Vagina (tissue), 2 donors: ENCODE measurements around the gene GNB1L. TPM values are rescaled to one million over a fixed set of nuclear protein-coding genes. Genes with fewer than 3 reads are reported as not detected.

ENCODE experiments used
- DNase-seq, 2 donors: peaks; one replicate each; pipeline ENCODE4 v3.0.0-alpha.2; 2017; ENCODE audit errors: extremely low spot score in 2 of 2
- H3K27ac ChIP-seq: fragments of 200-600 bp; sonication (generic); one replicate; pipeline ENCODE4 v1.5.1; 2019
- H3K27me3 ChIP-seq: fragments of 200-600 bp; sonication (generic); one replicate; pipeline ENCODE4 v1.5.1; 2019
- H3K36me3 ChIP-seq, 2 donors: fragments of 200-600 bp; sonication (generic); one replicate each; pipeline ENCODE4 v1.5.1; 2017 to 2019
- H3K4me1 ChIP-seq: fragments of 200-600 bp; sonication (generic); one replicate; pipeline ENCODE4 v1.5.1; 2019
- H3K4me3 ChIP-seq, 2 donors: fragments of 200-600 bp; sonication (generic); 1 replicate in 1 of 2; 2 replicates in 1 of 2; pipeline ENCODE4 v1.5.1; 2016 to 2019
- H3K9me3 ChIP-seq: fragments of 200-600 bp; sonication (generic); one replicate; pipeline ENCODE4 v1.5.1; 2019
- CTCF ChIP-seq, 3 experiments: fragments of 450-650 bp in 2 of 3; fragments of 200-600 bp in 1 of 3; sonication (generic) in 1 of 3; IDR thresholded peaks; one replicate each; pipeline ENCODE4 v1.5.1; 2017 to 2019; ENCODE audit warnings: antibody characterized with exemption in 3 of 3, mild to moderate bottlenecking in 2 of 3, moderate library complexity in 2 of 3
- POLR2A ChIP-seq, 2 donors: fragments of 450-650 bp; IDR thresholded peaks; one replicate each; pipeline ENCODE4 v1.6.1; 2017; ENCODE audit warnings: antibody characterized with exemption in 2 of 2, mild to moderate bottlenecking in 2 of 2, moderate library complexity in 2 of 2
- POLR2AphosphoS5 ChIP-seq, 2 donors: sonication (generic); formaldehyde crosslinking; IDR thresholded peaks; one replicate each; pipeline ENCODE4 v1.9.0; 2017; ENCODE audit warnings: antibody characterized with exemption in 2 of 2, mild to moderate bottlenecking in 2 of 2, low read depth in 1 of 2; ENCODE audit not compliant: insufficient read depth in 1 of 2
- intact Hi-C: fragments of 100-400 bp; cut with DNase I; formaldehyde crosslinking; loops from one replicate; pipeline ENCODE4 v1.15.1; 2023
- total RNA-seq: library from RNA; depleted of rRNA; stranded (reverse); fragments of >200 nt; gene quantifications from one replicate; pipeline ENCODE4 v1.2.3, GENCODE V29; 2016

GNB1L gene
- total RNA-seq, 1 donor from 2014 or later: 14.0 TPM

- Histone ChIP-seq H3K36me3 (no peaks in the 10 kb centered on the region), H3K27ac (no peak overlapping the region), H3K9me3 (no peaks in the 10 kb centered on the region), H3K27me3 (no peaks in the 10 kb centered on the region), H3K4me3 (no peak overlapping the region), H3K4me1 (no peaks in the 10 kb centered on the region)
- TF ChIP-seq POLR2A (IDR thresholded peaks at IDR 0.05): no peak
- TF ChIP-seq CTCF (IDR thresholded peaks at IDR 0.05): no peak
- no peak for TF ChIP-seq POLR2AphosphoS5 (IDR thresholded peaks at IDR 0.05; ENCODE audit: insufficient read depth in 1 of 2, low read depth in 1 of 2)
- no peak for DNase-seq
- intact Hi-C loops: no loop called here
Measured at GRCh38 chr22:19744350-19745006, 110.2 kb downstream of the GNB1L start.

GRCh38 chr22:19743651-19744050 lies 111.0 kb downstream of the GNB1L start:
- Histone ChIP-seq H3K9me3 (no peaks in the 10 kb centered on the region), H3K27ac (no peak overlapping the region), H3K4me3 (no peak overlapping the region), H3K36me3 (no peaks in the 10 kb centered on the region), H3K4me1 (no peaks in the 10 kb centered on the region), H3K27me3 (no peaks in the 10 kb centered on the region)
- no peak for TF ChIP-seq POLR2AphosphoS5 (IDR thresholded peaks at IDR 0.05; ENCODE audit: insufficient read depth in 1 of 2, low read depth in 1 of 2)
- no peak for TF ChIP-seq POLR2A (IDR thresholded peaks at IDR 0.05)
- TF ChIP-seq CTCF (IDR thresholded peaks at IDR 0.05): no peak
- no peak for DNase-seq
- intact Hi-C loops: no loop called here

- Histone ChIP-seq H3K27ac (no peak overlapping the region), H3K4me1 (no peaks in the 10 kb centered on the region), H3K36me3 (no peaks in the 10 kb centered on the region), H3K4me3 (no peak overlapping the region), H3K9me3 (no peaks in the 10 kb centered on the region), H3K27me3 (no peaks in the 10 kb centered on the region)
- intact Hi-C loops: no loop called here
- no peak for DNase-seq
- TF ChIP-seq POLR2AphosphoS5 (IDR thresholded peaks at IDR 0.05; ENCODE audit: insufficient read depth in 1 of 2, low read depth in 1 of 2) (no peak), POLR2A (IDR thresholded peaks at IDR 0.05) (no peak), CTCF (IDR thresholded peaks at IDR 0.05) (no peak)
Measured at GRCh38 chr22:19743081-19743480, 111.6 kb downstream of the GNB1L start.

GRCh38 chr22:19742160-19743066 lies 112.3 kb downstream of the GNB1L start:
- no peak overlapping the region for H3K27ac ChIP-seq
- H3K4me1 ChIP-seq: no peaks in the 10 kb centered on the region
- H3K27me3 ChIP-seq: no peaks in the 10 kb centered on the region
- intact Hi-C loops: no loop called here
- H3K4me3 ChIP-seq: no peak overlapping the region
- H3K36me3 ChIP-seq: no peaks in the 10 kb centered on the region
- TF ChIP-seq POLR2A (IDR thresholded peaks at IDR 0.05) (no peak), POLR2AphosphoS5 (IDR thresholded peaks at IDR 0.05; ENCODE audit: insufficient read depth in 1 of 2, low read depth in 1 of 2) (no peak), CTCF (IDR thresholded peaks at IDR 0.05) (no peak)
- H3K9me3 ChIP-seq: no peaks in the 10 kb centered on the region
- no peak for DNase-seq

GRCh38 chr22:19741053-19741452 lies 113.6 kb downstream of the GNB1L start:
- intact Hi-C loops: no loop called here

More at GRCh38 chr22:19741053-19741452, 113.6 kb downstream of the GNB1L start:
- Histone ChIP-seq H3K36me3 (no peaks in the 10 kb centered on the region), H3K4me3 (no peak overlapping the region), H3K27me3 (no peaks in the 10 kb centered on the region), H3K4me1 (no peaks in the 10 kb centered on the region), H3K27ac (no peak overlapping the region), H3K9me3 (no peaks in the 10 kb centered on the region)
- TF ChIP-seq CTCF (IDR thresholded peaks at IDR 0.05) (no peak), POLR2AphosphoS5 (IDR thresholded peaks at IDR 0.05; ENCODE audit: insufficient read depth in 1 of 2, low read depth in 1 of 2) (no peak), POLR2A (IDR thresholded peaks at IDR 0.05) (no peak)
- DNase-seq: no peak
